Mesodermal cell (in vitro differentiated cells): ENCODE data around the gene SRSF3.
"Not testable (repeated sequence)": the region's sequence is repeated elsewhere in the genome, so short reads cannot be mapped to it uniquely, and the experiment has no call there.

ENCODE experiments used
- H3K27ac ChIP-seq: 2 replicates; pipeline ENCODE4 v1.7.0; 2013; ENCODE audit warnings: mild to moderate bottlenecking, low read depth, low read length, moderate library complexity; ENCODE audit not compliant: severe bottlenecking
- H3K36me3 ChIP-seq: 2 replicates; pipeline ENCODE4 v1.7.1; 2013; ENCODE audit warnings: mild to moderate bottlenecking, low read length, moderate library complexity; ENCODE audit not compliant: control insufficient read depth, insufficient read depth
- H3K4me1 ChIP-seq: one replicate; pipeline ENCODE4 v1.7.1; 2013; ENCODE audit warnings: mild to moderate bottlenecking, low read length; ENCODE audit not compliant: insufficient read depth, control insufficient read depth, poor library complexity, severe bottlenecking
- H3K4me3 ChIP-seq: 2 replicates; pipeline ENCODE4 v1.7.0; 2013; ENCODE audit warnings: low read length, control low read depth, mild to moderate bottlenecking; ENCODE audit not compliant: insufficient read depth, poor library complexity, severe bottlenecking; ENCODE audit errors: extremely low read depth
- H3K9me3 ChIP-seq: 2 replicates; pipeline ENCODE4 v1.7.1; 2013; ENCODE audit warnings: mild to moderate bottlenecking, low read length, moderate library complexity; ENCODE audit not compliant: control insufficient read depth
- WGBS, 2 experiments: methylation state at CpG; one replicate each; pipeline ENCODE4 v1.1.5; 2013; ENCODE audit warnings: missing lambda C conversion rate in 2 of 2; ENCODE audit not compliant: insufficient coverage in 2 of 2; 5-methylcytosine and 5-hydroxymethylcytosine counted together

Gene SRSF3

GRCh38 chr6:36651659-36652379 lies 57.7 kb downstream of the SRSF3 start:
- H3K4me1 ChIP-seq = peaks cover 6% of the 10 kb centered on the region
- H3K27ac ChIP-seq = no peak overlapping the region
- WGBS, 2 experiments = 95 to 96% methylated on average over 4 of the region's 11 CpGs
- H3K36me3 ChIP-seq = no peaks in the 10 kb centered on the region
- H3K4me3 ChIP-seq = no peak overlapping the region
- no peaks in the 10 kb centered on the region for H3K9me3 ChIP-seq

- not testable (repeated sequence) for H3K27ac ChIP-seq, H3K9me3 ChIP-seq, H3K4me3 ChIP-seq, H3K4me1 ChIP-seq, H3K36me3 ChIP-seq
- 92 to 100% methylated on average over 1 to 3 of the region's 5 CpGs for WGBS, 2 experiments
These were observed 60.3 kb downstream of the SRSF3 start for GRCh38 chr6:36654469-36654868.
